Measurements from ENCODE around the gene USP22.

DNA sequence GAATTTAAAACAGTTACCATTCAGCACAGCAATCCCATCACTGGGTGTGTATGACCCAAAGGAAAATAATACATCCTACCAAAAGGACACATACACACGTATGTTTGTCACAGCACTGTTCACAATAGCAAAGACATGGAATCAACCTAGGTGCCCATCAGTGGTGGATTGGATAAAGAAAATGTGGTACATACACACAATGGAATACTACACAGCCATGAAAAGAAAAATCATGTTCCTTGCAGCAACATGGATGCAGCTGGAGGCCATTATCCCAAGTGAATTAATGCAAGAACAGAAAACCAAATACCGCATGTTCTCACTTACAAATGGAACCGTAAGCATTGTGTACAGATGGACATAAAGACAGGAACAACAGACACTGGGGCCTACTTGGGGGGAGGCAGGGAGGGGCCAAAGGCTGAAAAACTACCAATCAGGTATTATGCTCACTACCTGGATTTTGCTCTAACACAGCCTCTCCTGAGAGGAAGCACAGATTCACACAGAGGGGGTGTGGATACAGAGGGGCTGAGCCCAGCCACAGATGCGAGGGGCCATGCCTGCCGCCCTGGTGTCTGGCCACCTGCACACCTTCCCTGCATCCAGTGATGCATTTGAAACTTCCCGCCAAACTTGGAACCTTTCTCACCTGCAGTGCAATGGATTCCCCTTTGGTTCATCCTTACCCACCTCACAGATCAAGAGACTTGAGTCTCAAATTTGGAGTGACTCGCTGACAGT lies 55.9 kb downstream of the USP22 start:
- TF ChIP-seq, protein P1, sequence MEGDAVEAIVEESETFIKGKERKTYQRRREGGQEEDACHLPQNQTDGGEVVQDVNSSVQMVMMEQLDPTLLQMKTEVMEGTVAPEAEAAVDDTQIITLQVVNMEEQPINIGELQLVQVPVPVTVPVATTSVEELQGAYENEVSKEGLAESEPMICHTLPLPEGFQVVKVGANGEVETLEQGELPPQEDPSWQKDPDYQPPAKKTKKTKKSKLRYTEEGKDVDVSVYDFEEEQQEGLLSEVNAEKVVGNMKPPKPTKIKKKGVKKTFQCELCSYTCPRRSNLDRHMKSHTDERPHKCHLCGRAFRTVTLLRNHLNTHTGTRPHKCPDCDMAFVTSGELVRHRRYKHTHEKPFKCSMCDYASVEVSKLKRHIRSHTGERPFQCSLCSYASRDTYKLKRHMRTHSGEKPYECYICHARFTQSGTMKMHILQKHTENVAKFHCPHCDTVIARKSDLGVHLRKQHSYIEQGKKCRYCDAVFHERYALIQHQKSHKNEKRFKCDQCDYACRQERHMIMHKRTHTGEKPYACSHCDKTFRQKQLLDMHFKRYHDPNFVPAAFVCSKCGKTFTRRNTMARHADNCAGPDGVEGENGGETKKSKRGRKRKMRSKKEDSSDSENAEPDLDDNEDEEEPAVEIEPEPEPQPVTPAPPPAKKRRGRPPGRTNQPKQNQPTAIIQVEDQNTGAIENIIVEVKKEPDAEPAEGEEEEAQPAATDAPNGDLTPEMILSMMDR (IDR thresholded peaks at IDR 0.05) = no peak
- TF ChIP-seq POLR2A (IDR thresholded peaks at IDR 0.05) (no peak), EP300 (IDR thresholded peaks at IDR 0.05) (no peak)
